ENCODE data around the gene CDKN2C.
A peak's percentile ranks its signal among the peaks of the same experiment; 100 is the strongest.
"Not testable (repeated sequence)": the region's sequence is repeated elsewhere in the genome, so short reads cannot be mapped to it uniquely, and the experiment has no call there.

The CDKN2C gene

DNA sequence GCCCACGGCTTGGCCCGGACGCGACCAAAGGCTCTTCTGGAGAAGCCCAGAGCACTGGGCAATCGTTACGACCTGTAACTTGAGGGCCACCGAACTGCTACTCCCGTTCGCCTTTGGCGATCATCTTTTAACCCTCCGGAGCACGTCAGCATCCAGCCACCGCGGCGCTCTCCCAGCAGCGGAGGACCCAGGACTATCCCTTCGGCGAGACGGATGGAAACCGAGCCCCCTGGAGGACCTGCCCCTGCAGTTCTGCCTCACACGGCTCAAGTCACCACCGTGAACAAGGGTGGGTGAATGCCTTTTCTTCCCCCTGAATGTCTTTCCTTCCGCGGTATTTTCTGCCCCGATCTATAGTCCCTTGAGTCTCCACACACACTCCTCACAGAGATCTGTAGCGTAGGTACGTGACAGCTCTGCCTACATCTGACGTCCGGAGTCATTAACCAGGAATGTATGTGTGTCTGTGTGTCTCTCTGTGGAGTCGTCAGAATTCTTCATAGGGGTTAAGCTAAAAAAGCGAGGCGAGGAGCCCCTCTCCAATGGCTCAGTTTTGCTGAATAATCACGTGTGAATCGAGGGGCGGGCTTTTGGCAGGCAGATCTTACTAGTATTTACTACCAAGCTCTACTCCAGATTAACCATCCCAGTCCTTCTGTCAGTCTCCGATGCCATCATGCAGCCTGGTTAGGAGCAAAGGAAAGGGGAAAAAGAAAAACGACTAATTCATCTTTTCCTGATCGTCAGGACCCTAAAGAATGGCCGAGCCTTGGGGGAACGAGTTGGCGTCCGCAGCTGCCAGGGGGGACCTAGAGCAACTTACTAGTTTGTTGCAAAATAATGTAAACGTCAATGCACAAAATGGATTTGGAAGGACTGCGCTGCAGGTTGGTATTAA lies at the start of gene CDKN2C:
TSS of gene CDKN2C (plus strand) at position 635 of the 898 bp plus-strand sequence. CDS start at position 759, 124 bp downstream.
- no peak for DNase-seq (ENCODE audit: low read depth in 1 of 2, low spot score in 1 of 2)

DNA sequence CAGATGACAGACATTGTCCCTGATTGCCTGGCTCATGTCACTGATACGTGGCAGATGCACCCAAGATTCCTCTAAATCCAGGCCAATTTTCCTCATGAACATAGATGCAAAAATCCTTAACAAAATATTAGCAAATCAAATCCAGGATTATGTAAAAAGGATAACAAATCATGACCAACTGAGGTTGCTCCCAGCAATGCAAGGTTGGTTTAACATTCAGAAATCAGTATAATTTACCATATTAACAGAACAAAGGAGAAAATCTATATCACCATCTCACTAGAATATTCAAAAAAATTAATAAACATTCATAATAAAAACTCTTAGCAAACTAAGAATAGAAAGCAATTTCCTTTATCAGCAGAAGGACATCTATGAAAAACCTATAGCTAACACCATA lies 49.6 kb upstream of the CDKN2C start:
- no peak for DNase-seq (ENCODE audit: low read depth in 1 of 2, low spot score in 1 of 2)

DNA sequence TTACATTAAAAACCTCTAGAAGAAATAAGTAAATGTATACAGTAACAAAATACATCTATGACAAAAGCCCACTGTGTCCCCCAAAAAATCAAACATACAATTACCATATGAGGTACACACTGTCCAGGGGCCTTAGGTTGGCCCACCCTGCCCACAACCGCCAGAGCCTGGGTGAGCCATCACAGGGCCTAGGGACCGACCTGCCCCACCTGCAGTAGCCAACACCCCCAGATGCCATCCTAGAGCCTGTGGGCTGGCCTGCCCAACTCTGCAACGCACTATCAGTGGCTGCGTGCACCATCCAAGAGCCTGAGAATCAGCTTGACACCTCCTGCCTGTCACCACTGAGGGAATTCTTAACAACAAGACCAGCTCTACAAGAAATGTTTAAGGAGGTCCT lies 49.0 kb upstream of the CDKN2C start:
- DNase-seq (ENCODE audit: low read depth in 1 of 2, low spot score in 1 of 2), result no peak

DNA sequence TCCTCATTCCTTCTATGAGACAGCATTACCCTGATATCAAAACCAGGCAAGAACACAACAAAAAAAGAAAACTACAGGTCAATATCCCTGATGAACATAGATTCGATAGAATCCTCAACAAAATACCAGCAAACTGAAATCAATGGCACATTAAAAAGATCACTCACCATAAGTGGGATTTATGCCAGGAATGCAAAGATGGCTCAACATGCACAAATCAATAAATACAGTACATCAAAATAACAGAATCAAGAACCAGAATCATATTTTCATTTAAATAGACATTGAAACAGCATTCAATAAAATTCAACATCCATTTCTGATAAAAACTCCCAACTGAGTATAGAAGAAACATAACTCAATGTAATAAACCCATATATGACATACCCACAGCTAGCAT lies 46.5 kb upstream of the CDKN2C start:
- no peak for DNase-seq (ENCODE audit: low read depth in 1 of 2, low spot score in 1 of 2)

DNA sequence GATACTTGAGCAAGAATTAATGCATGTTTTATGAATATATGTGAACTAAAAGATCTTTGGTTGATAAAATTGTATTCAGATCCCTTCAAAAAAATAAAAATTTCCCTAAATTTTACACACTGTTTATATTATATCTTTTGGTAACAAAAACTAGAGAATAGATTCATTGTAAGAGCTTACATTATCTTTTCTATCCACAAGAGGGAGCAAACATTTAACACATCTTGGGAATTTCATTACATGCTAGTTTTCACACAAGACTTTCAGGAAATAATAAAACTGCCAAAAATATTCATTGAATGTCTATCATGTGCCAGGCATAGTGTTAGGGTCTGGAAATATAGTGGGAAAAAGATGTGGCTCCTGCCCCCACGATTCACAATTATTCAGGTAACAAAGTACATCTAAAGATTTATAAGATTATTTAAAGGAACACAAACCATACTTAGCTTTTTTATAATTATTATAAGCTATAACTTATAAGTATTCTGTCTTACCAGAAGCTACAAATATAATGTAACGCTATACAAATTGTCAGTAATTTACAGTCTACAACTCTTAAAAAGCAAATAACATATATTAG lies 40.6 kb upstream of the CDKN2C start:
- DNase-seq (ENCODE audit: low read depth in 1 of 2, low spot score in 1 of 2), result no peak

DNA sequence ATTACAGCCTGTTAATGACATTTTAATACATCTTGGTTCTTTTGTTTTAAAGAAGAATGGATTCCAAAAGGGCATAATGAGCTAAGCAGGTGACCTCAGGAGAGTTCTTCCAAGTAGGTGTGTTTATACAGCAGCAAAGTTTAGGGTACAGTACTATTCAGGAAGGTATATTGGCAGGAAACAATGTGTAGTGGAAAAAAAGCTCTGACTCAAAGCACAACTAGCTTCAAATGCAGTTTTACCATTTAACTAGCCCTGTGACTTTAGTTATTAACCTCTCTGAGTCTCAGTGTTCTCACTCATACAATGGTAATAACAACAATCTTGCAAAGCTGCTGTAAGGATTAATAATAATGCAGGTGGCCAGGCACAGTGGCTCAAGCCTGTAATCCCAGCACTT lies 39.9 kb upstream of the CDKN2C start:
- DNase-seq (ENCODE audit: low read depth in 1 of 2, low spot score in 1 of 2), result no peak

DNA sequence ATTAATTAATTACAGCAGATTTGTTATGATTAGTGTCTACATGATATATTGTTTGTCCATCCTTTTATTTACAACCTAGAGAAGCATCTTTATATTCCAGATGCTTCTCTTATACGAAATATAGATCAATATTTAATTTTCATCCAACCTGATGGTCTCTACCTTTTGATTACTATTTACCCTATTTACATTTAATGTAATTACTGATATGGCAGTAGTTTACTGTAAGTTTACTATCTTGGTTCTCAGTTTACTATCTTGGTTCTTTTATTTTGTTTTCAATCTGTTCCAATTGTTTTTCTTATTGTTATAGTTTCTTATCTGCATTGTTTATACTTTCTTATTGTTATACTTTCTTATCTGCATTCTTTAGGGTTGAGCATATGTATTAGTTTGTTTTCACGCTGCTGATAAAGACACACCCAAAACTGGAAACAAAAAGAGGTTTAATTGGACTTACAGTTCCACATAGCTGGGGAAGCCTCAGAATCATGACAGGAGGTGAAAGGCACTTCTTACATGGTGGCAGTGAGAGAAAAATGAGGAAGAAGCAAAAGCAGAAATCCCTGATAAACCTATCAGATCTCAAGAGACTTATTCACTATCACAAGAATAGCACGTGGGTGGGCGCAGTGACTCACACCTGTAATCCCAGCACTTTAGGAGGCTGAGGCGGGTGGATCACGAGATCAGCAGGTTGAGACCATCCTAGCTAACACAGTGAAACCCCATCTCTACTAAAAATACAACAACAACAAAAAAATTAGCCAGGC lies 38.9 kb upstream of the CDKN2C start:
- DNase-seq (ENCODE audit: low read depth in 1 of 2, low spot score in 1 of 2), result no peak

DNA sequence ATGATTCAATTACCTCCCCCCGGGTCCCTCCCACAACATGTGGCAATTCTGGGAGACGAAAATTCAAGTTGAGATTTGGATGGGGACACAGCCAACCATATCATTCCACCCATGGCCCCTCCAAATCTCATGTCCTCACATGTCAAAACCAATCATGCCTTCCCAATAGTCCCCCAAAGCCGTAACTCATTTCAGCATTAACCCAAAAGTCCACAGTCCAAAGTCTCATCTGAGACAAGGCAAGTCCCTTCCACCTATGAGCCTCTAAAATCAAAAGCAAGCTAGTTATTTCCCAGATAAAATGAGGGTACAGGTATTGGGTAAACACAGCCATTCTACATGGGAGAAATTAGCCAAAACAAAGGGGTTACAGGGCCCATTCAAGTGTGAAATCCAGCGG lies 38.0 kb upstream of the CDKN2C start:
- not testable (repeated sequence) for DNase-seq (ENCODE audit: low read depth in 1 of 2, low spot score in 1 of 2)

DNA sequence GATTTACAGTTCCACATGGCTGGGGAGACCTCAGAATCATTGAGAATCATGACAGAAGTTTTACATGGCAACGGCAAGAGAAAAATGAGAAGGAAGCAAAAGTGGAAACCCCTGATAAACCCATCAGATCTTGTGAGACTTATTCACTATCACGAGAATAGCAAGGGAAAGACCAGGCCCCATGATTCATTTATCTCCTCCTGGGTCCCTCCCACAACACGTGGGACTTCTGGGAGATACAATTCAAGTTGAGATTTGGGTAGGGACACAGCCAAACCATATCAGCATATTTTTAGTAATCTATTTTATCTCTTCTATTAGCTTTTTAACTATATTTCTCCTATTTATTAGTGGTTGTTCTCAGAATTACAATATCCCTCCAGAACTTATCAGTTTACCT lies 36.3 kb upstream of the CDKN2C start:
- not testable (repeated sequence) for DNase-seq (ENCODE audit: low read depth in 1 of 2, low spot score in 1 of 2)

DNA sequence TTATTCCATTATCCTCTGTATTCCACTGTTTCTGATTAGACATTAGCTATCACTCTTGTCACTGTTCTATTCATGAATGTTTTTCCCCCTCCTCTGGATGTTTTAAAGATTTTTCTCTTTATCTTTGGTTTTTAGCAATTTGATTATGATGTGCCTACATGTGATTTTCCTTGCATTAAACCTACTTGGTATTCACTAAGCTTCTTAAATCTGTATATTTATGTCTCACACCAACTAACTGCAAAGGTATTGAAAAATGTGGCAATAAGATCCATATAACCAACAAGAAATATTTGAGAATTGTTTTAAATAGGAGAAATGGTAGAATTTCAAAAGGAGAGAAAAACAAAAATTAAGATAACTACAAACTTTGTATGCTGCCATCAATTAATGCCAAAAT lies 35.2 kb upstream of the CDKN2C start:
- no peak for DNase-seq (ENCODE audit: low read depth in 1 of 2, low spot score in 1 of 2)

DNA sequence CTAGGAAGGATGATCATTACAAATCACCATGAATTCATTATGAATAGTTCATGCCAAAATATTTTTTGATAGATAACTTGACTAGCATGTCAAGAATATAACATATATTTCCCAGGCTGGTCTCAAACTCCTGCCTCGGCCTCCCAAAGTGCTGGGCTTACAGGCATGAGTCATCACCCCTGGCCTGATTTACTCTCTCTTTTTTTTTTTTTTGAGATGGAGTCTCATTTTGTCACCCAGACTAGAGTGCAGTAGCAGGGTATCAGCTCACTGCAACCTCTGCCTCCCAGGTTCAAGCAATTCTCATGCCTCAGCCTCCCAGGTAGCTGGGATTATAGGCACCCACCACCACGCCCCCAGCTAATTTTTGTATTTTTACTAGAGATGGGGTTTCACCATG lies 34.8 kb upstream of the CDKN2C start:
- DNase-seq (ENCODE audit: low read depth in 1 of 2, low spot score in 1 of 2), result not testable (repeated sequence)

DNA sequence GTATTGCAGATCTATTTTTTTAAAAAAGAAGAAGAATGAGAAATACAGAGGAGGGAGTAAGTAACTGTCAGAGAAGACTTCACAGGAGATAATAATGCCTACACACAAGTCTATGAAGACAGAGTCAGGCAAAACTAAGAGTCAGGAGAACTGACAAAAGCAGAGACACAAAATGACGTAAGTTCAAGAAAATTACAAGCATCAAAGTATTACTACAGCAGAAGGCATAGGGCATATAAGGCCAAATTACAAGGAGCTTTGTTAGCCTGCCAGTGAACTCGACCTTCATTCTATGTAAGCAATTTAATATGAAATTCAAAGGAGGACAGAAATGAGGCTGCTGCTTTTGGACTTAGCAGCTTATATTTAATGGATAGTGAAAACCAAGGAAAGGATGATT lies 33.7 kb upstream of the CDKN2C start:
- DNase-seq (ENCODE audit: low read depth in 1 of 2, low spot score in 1 of 2), result no peak

DNA sequence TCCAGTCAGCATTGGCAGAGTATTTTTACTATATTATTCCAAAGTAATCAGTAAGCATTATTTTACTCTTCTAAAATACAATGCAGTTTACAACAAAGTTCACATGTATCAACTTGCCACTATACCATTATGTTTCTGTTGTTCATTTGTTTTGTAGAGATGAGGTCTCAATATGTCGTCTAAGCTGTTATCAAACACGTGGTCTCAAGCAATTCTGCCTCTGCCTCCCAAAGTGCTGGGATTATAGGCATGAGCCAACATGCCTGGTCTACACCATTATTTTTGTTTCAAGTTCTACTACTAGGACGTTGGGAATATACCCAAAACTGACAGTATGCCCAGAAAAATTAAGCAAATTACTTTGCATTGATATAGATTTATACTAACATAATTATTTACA lies 29.8 kb upstream of the CDKN2C start:
- no peak for DNase-seq (ENCODE audit: low read depth in 1 of 2, low spot score in 1 of 2)

DNA sequence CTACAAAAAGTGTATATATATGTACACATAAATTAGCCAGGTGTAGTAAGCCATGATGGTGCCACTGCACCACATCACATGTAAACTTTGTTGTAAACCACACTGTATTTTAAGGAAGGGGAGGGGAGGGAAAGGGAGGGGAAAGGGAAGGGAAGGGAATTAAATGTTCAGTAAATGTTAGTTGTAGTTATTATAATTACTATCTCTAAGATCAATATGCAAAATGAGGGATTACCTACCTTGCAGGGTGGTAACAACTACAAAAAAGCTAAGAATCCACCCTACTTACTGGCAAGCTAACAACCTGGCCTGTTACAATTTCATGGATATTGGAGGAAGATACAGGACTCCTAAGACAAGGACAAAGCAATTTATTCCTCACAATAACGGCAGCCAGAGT lies 27.7 kb upstream of the CDKN2C start:
- no peak for DNase-seq (ENCODE audit: low read depth in 1 of 2, low spot score in 1 of 2)

DNA sequence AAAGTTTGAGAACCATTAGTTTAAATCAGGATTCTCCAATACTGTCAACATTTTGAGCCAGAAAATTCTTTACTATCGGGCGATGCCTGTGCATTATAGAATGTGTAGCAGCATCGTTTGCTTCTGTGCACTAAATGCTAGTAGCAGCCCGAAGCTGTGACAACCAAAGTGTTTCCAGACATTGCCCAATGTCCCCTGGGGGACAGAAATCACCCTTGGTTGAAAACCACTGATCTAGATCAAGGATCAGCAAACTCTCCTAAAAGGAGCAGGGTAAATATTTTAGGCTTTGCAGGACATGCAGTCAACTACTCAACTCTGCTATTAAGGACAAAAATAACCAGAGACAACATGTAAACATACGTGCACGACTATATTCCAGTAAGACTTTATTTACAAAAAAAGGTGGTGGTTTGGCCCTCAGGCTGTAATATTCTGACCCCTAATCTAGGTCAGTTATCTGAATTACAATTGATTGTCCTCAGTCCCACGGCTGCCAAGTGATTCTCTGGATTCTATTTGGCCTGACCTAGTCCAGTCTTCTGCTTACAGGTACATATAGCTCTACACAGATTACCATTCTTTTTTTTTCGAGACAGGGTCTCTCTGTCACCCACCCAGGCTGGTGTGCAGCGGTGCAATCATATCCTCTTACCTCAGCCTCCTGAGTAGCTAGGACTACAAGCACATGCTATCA lies 20.6 kb upstream of the CDKN2C start:
- no peak for DNase-seq (ENCODE audit: low read depth in 1 of 2, low spot score in 1 of 2)

DNA sequence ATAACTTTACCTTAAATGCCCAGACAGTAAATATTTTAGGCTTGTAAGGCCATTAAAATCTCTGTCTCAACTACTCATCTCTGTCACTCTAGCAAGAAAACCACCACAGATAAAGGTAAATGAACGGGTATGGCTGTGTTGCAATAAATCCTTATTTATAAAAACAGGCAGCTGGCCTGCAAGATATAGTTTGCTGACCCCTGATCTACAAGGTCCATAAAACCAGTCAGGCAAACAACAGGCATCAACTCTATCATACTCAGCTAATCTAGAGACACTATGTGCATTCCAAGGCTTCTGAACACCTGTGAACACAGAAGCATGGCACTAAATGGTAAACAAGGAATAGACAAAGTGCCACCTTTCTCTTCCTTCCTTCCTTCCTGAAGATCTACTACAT lies 19.6 kb upstream of the CDKN2C start:
- DNase-seq (ENCODE audit: low read depth in 1 of 2, low spot score in 1 of 2), result no peak

DNA sequence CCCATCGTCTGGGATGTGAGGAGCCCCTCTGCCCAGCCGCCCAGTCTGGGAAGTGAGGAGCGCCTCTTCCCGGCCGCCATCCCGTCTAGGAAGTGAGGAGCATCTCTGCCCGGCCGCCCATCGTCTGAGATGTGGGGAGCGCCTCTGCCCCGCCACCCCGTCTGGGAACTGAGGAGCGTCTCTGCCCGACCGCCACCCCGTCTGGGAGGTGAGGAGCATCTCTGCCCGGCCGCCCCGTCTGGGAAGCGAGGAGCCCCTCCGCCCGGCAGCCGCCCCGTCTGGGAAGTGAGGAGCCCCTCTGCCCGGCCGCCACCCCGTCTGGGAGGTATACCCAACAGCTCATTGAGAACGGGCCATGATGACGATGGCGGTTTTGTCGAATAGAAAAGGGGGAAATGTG lies 17.5 kb upstream of the CDKN2C start:
- not testable (repeated sequence) for DNase-seq (ENCODE audit: low read depth in 1 of 2, low spot score in 1 of 2)

DNA sequence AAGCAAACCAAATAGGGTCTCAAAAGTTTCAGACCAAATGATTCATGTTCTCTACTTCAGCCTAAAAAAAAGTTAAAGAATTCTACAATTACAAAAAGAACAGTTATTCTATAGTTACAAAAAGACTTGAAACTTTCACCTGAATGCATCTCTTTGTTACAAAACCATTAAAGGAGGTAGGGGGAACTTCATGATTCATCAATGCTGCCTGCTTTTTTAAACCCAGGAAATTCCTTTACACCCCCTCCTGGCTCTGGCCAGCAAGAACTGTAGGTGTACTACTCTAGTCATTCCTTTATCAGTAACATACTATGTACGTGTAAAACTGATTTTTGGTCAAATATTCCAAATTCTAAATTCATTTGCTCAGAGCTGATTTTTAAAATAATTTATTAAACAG lies 14.9 kb upstream of the CDKN2C start:
- DNase-seq (ENCODE audit: low read depth in 1 of 2, low spot score in 1 of 2), result no peak

DNA sequence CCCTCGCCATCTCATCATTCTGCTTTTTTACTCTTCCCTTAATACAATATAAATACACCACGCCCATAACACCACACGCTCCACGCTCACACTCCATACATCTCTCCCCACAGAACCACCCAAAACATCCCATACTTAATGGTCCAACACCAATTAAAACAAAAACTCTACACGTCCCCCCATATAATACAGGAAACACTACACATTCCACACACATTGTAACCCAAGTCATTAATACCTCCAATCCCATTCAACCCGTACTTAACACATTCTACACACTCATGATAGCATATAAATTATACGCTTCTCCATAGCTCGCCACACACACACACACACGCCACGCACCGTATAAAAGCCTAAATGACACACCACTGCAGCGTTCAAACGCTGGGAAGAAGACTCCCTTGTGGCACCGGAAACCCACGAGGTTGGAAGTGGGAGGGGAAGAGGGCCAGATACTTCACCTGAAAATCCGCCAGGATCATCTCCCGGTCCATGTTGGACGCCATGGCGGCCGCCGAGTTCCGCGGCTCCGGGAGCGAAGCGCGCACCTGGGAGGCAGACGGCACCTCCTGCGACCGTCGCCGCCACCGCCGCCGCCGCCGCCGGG lies 10.6 kb upstream of the CDKN2C start:
- peak in 1 of 2 donors; percentile 30 for DNase-seq (ENCODE audit: low read depth in 1 of 2, low spot score in 1 of 2)

DNA sequence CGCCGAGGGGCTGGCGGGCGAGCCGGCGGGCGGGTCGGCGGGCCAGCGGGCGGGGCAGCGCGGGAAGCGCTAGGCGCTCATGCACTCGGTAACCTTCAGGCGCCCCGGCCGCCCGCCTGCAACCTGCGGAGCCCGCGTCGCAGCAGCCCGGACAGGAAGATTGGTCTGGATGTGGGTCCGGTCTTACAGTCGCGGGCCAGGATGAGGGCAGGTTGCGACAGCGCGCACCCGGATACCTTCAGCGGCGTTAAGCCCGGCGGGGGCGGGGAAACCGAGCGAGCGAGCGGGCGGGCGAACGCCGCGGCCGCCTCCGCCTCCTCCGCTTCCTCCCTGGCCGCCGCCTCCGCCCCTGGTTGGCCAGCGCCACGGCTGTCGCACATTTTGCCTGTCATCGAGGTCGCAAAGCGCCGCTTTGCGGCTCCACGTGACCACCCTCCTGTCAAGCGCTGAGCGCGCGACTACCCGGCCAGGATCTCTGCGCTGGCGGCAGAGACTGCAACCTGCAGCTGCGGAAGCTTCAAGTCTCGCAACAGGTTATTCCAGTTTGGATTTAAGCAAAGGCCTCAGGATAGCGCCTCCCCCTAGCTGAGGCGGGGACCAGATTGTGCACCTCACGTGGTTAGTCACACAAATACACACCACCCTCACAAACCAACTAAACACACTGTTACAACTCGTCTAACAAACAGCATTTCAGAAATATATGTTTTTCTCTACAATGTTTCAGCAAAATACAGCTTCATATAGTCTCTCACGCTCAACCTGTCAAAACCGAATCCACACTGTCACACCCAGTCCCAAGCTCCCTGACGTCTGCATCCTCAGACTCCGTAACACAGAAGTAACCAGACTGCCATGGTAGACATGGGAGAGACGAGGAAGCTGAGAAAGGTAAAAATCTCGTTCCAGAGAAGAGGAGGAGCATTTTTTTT lies 9.9 kb upstream of the CDKN2C start, which contains the start of gene FAF1:
TSS of gene FAF1 (minus strand) at position 355 of the 932 bp plus-strand sequence. CDS start 456 bp downstream, outside the sequence.
- DNase-seq (ENCODE audit: low read depth in 1 of 2, low spot score in 1 of 2), result peak; percentile 90 to 93
